GM18520 (cell line): ENCODE data around the gene RNF111.
"Not testable (repeated sequence)": the region's sequence is repeated elsewhere in the genome, so short reads cannot be mapped to it uniquely, and the experiment has no call there.

Experiments
- ATAC-seq: cut with Tn5 transposase; IDR thresholded peaks from one replicate; pipeline ENCODE4 v1.9.1; 2021; ENCODE audit not compliant: unreplicated experiment

RNF111 gene

GRCh38 chr15:59052915-59053407 is 65.5 kb downstream of the RNF111 start:
- ATAC-seq: no peak

GRCh38 chr15:59053482-59053881 is 66.0 kb downstream of the RNF111 start:
- no peak for ATAC-seq

GRCh38 chr15:59059076-59059597 is 71.7 kb downstream of the RNF111 start:
- peak; percentile 30 for ATAC-seq

GRCh38 chr15:59060348-59060747 is 72.9 kb downstream of the RNF111 start:
- ATAC-seq: no peak

GRCh38 chr15:59063042-59063441 is 75.6 kb downstream of the RNF111 start:
- no peak for ATAC-seq

GRCh38 chr15:59069430-59069829 is 82.0 kb downstream of the RNF111 start:
- no peak for ATAC-seq

GRCh38 chr15:59074607-59075006 is 87.1 kb downstream of the RNF111 start:
- ATAC-seq: no peak

GRCh38 chr15:59087731-59088130 is 100.3 kb downstream of the RNF111 start:
- ATAC-seq: no peak

GRCh38 chr15:59094077-59094476 is 106.6 kb downstream of the RNF111 start:
- ATAC-seq: no peak

GRCh38 chr15:59096429-59096828 is 109.0 kb downstream of the RNF111 start:
- no peak for ATAC-seq

GRCh38 chr15:59099162-59099685 is 111.8 kb downstream of the RNF111 start:
- no peak for ATAC-seq

- no peak for ATAC-seq
Measured at GRCh38 chr15:59104602-59104911, 117.1 kb downstream of the RNF111 start.

- peak; percentile 98 for ATAC-seq
Measured at GRCh38 chr15:59104912-59105732, 117.7 kb downstream of the RNF111 start, which contains the start of gene CCNB2. TSS of gene CCNB2 (plus strand) at chr15:59105146. CDS start at chr15:59105269, 123 bp downstream.

GRCh38 chr15:59105854-59106253 is 118.4 kb downstream of the RNF111 start:
- ATAC-seq: no peak

GRCh38 chr15:59111251-59111650 is 123.8 kb downstream of the RNF111 start:
- no peak for ATAC-seq

GRCh38 chr15:59115047-59115446 is 127.6 kb downstream of the RNF111 start:
- no peak for ATAC-seq

- no peak for ATAC-seq
Measured at GRCh38 chr15:59116141-59116540, 128.7 kb downstream of the RNF111 start.

GRCh38 chr15:59116771-59117170 is 129.3 kb downstream of the RNF111 start:
- no peak for ATAC-seq

GRCh38 chr15:59119625-59120024 is 132.2 kb downstream of the RNF111 start:
- no peak for ATAC-seq

- ATAC-seq: no peak
Measured at GRCh38 chr15:59120937-59121336, 133.5 kb downstream of the RNF111 start.

GRCh38 chr15:59124261-59124660 is 136.8 kb downstream of the RNF111 start:
- ATAC-seq: no peak

- ATAC-seq: not testable (repeated sequence)
Measured at GRCh38 chr15:59125683-59126082, 138.2 kb downstream of the RNF111 start.
